Measurements from ENCODE around the gene RNF213. TPM values are rescaled to one million over a fixed set of nuclear protein-coding genes. Genes with fewer than 3 reads are reported as not detected.

RNF213 gene
- total RNA-seq, 4 donors from 2014 or later: 113 to 174 (median 159) TPM

DNA sequence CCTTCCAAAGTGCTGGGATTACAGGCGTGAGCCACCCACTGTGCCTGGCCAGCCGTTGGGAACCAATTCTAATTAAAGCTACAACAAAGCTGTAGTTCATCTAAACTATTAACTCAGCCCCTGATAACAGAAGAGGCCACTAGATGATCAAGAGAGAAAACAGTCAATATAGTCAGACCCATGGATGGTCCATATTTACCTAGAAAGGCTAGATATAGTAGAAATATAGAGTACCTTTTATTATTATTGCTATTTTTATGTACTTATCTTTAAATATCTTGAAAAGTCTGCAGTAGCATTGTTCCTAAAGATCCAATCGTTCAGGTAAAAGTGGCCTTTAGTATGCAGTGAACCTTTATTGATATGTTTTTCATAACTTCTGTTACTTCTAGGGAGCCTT is 43.2 kb downstream of the RNF213 start:
- 99 to 100% methylated on average over 1 to 3 of the region's 3 CpGs for WGBS, 2 donors (ENCODE audit: low coverage in 1 of 2)
- Histone ChIP-seq H3K27me3 (no peaks in the 10 kb centered on the region), H3K27ac (no peak overlapping the region), H3K4me3 (no peak overlapping the region), H3K36me3 (peaks cover 0 to 87% (median 29%) of the 10 kb centered on the region in 4 donors), H3K9me3 (peaks cover 0 to 13% of the 10 kb centered on the region in 2 donors), H3K4me1 (no peaks in the 10 kb centered on the region)
- TF ChIP-seq, protein P1, sequence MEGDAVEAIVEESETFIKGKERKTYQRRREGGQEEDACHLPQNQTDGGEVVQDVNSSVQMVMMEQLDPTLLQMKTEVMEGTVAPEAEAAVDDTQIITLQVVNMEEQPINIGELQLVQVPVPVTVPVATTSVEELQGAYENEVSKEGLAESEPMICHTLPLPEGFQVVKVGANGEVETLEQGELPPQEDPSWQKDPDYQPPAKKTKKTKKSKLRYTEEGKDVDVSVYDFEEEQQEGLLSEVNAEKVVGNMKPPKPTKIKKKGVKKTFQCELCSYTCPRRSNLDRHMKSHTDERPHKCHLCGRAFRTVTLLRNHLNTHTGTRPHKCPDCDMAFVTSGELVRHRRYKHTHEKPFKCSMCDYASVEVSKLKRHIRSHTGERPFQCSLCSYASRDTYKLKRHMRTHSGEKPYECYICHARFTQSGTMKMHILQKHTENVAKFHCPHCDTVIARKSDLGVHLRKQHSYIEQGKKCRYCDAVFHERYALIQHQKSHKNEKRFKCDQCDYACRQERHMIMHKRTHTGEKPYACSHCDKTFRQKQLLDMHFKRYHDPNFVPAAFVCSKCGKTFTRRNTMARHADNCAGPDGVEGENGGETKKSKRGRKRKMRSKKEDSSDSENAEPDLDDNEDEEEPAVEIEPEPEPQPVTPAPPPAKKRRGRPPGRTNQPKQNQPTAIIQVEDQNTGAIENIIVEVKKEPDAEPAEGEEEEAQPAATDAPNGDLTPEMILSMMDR (IDR thresholded peaks at IDR 0.05): no peak
- no peak for TF ChIP-seq POLR2AphosphoS5 (IDR thresholded peaks at IDR 0.05)
- in situ Hi-C loops (cut with MboI; ENCODE audit: low pct_ligation_motif_present in 1 of 4, low pct_unique_long_range_greater_than_20kb in 1 of 4, low sequenced_read_pairs in 3 of 4) (no loop called here), intact Hi-C loops (cut with DNase I; ENCODE audit: low total_unique reads) (no loop called here)
- DNase-seq: no peak

DNA sequence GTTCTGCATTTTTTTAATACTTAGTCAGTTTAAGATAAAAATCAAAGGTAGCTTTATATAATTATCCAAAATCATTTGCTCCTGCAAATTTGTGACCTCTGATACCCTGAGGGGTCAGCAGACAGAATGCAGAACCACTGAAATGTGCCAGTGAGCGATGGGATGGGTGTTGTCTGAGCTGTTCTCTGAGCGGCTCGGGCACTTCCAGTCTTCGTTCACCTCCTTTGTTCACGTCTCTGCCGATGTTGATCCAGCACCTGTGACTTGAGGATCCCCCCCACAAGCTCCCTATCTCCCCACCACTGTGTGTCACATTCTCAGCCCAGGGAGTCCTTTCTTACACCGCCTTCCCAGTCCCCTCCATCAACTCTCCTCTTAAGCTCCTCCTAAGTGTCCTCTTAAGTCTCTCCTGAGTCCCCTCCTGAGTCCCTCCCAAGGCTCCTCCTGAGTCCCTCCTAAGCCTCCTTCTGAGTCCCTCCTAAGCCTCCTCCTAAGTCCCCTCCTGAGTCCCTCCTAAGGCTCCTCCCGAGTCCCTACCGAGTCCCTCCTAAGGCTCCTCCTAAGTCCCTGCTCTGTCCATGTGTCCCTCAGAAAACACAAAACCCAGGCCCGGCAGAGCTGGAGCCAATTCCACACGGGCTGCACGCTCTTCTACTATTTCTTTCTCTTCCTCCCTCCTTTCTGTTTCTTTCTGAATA is 47.5 kb downstream of the RNF213 start:
- 83 to 86% methylated on average over 8 to 12 of the region's 12 CpGs for WGBS, 2 donors (ENCODE audit: low coverage in 1 of 2)
- Histone ChIP-seq H3K27me3 (no peaks in the 10 kb centered on the region), H3K36me3 (peaks cover 0 to 82% (median 37%) of the 10 kb centered on the region in 4 donors), H3K4me1 (no peaks in the 10 kb centered on the region), H3K9me3 (peaks cover 0 to 10% of the 10 kb centered on the region in 2 donors), H3K4me3 (no peak overlapping the region), H3K27ac (no peak overlapping the region)
- in situ Hi-C loops (cut with MboI; ENCODE audit: low pct_ligation_motif_present in 1 of 4, low pct_unique_long_range_greater_than_20kb in 1 of 4, low sequenced_read_pairs in 3 of 4): no loop called here
- no peak for DNase-seq
- TF ChIP-seq, protein P1 (IDR thresholded peaks at IDR 0.05): no peak
- TF ChIP-seq POLR2A (IDR thresholded peaks at IDR 0.05) (no peak), EP300 (IDR thresholded peaks at IDR 0.05; ENCODE audit: low read depth) (no peak), POLR2AphosphoS5 (IDR thresholded peaks at IDR 0.05) (no peak)
- intact Hi-C loops (cut with DNase I; ENCODE audit: low total_unique reads): no loop called here

DNA sequence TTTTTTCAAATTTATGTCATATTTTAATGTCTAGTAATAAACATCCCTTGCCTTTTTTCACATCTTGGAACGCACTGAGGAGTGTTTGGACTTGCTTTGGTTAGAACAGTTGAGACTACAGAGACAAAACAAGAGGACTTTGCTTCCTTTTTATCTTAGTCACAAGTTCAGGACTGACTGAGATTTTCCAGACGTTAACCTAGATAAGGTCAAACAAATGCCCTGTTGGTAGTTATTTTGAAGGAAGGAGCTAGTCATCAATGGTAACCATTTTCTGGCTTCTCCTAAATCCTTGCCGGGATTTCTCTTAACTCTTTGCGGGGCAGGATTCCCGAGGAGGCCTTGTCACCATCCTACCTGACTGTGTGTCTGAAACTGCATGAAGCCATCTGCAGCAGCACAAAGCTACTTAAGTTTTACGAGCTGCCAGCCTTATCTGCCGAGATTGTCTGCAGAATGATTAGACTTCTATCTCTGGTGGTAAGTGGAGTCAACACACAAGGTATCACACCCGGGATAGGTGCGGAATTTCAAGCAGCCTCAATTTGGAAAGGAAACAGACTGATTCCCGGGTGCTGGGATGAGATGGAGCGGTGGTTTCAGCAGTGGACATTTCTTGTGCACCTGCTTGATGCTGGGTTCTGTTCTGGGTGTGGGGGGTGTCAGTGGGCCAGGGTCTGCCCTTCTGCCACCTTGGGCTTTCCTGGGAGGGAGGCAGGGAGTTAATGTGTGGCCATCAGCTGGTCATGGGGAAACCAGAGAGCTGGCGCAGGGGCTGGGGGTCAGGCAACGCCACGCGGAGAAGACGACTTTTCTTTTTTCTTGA is 48.3 kb downstream of the RNF213 start:
- Histone ChIP-seq H3K27me3 (no peaks in the 10 kb centered on the region), H3K9me3 (peaks cover 0 to 4% of the 10 kb centered on the region in 2 donors), H3K27ac (no peak overlapping the region), H3K4me3 (no peak overlapping the region), H3K36me3 (peaks cover 0 to 75% (median 34%) of the 10 kb centered on the region in 4 donors), H3K4me1 (no peaks in the 10 kb centered on the region)
- in situ Hi-C loops (cut with MboI; ENCODE audit: low pct_ligation_motif_present in 1 of 4, low pct_unique_long_range_greater_than_20kb in 1 of 4, low sequenced_read_pairs in 3 of 4) (no loop called here), intact Hi-C loops (cut with DNase I; ENCODE audit: low total_unique reads) (no loop called here)
- no peak for DNase-seq
- TF ChIP-seq EP300 (IDR thresholded peaks at IDR 0.05; ENCODE audit: low read depth): no peak
- no peak for TF ChIP-seq POLR2A (IDR thresholded peaks at IDR 0.05)
- TF ChIP-seq POLR2AphosphoS5 (IDR thresholded peaks at IDR 0.05): no peak
- TF ChIP-seq, protein P1 (IDR thresholded peaks at IDR 0.05): no peak
- WGBS, 2 donors (ENCODE audit: low coverage in 1 of 2): 83 to 86% methylated on average over 6 to 16 of the region's 16 CpGs

DNA sequence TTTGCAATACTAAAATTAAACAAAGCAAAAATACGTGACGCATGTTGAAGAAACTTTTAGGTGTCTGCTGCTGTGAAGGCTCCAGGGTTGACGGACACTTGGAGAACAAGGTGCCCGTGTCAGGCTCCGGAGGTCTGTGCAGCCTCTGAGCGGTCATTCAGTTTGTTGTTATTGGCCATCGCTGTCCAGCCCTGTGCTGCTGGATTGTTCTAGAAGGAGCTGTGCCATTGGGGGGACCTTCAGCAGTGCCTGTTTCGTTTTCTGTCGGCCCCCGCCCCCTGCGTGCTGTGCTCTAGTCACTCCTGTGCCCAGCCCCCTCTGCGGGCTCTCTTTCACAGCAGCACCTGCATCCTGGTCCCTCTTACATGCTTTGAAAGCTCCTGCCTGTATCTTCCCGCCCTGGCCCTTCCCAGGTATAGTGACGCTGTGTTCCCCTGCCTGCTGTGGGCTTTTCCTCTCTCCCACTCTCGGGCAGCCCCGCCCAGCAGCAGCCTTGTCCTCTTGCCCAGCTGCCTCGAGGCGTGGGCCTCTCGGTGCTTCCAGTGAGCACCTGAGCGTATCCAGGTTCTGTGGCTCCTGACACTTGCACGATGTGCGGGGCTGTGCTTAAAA is 50.7 kb downstream of the RNF213 start:
- Histone ChIP-seq H3K4me1 (no peaks in the 10 kb centered on the region), H3K4me3 (no peak overlapping the region), H3K27me3 (no peaks in the 10 kb centered on the region), H3K9me3 (no peaks in the 10 kb centered on the region), H3K36me3 (peaks cover 0 to 53% (median 25%) of the 10 kb centered on the region in 4 donors), H3K27ac (no peak overlapping the region)
- TF ChIP-seq POLR2AphosphoS5 (IDR thresholded peaks at IDR 0.05) (no peak), EP300 (IDR thresholded peaks at IDR 0.05; ENCODE audit: low read depth) (no peak), POLR2A (IDR thresholded peaks at IDR 0.05) (no peak)
- TF ChIP-seq, protein P1 (IDR thresholded peaks at IDR 0.05): no peak
- intact Hi-C loops (cut with DNase I; ENCODE audit: low total_unique reads): no loop called here
- no peak for DNase-seq
- in situ Hi-C loops (cut with MboI; ENCODE audit: low pct_ligation_motif_present in 1 of 4, low pct_unique_long_range_greater_than_20kb in 1 of 4, low sequenced_read_pairs in 3 of 4): no loop called here
- 94 to 98% methylated on average over 8 to 22 of the region's 22 CpGs for WGBS, 2 donors (ENCODE audit: low coverage in 1 of 2)
